Measurements from ENCODE around the gene GPX2.

GPX2 gene

DNA sequence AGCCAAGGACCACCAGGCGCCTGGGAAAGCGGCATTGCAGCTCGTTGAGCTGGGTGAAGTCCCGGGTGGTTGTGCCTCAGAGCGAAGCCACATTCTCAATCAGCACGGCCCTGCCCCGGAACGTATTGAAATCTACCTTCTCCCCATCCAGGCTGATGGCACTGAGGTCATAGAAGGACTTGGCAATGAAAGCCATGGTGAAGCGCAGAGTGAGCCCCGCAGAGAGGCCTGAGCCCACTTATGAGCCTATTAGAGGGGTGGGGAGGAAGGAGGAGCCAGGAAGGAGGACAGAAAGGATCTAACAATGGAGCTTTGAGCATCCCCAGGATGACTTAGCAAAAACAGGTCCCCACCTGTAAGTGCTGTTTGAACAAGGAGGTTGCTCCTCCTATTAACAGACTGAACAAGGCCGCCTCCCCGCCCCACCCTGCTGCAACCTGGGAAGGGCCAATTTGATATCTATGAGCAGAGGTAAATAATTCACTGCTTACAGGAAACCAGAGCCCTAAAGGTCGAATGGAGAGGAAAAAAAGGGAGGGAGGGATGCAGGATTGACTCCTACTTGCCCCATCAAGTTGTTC, at the start of gene GPX2:
TSS of gene GPX2 (minus strand) at position 215 of the 581 bp plus-strand sequence. CDS start at position 196, 19 bp downstream.
- DNase-seq = peak; percentile 67

GRCh38 chr14:64990939-64991338, 48.4 kb upstream of the GPX2 start:
- DNase-seq = no peak

- no peak for DNase-seq
Measured at GRCh38 chr14:64990296-64990695, 47.8 kb upstream of the GPX2 start.

- no peak for DNase-seq
Measured at GRCh38 chr14:64987438-64987767, 44.9 kb upstream of the GPX2 start.

GRCh38 chr14:64986648-64987437, 44.3 kb upstream of the GPX2 start, which contains the start of gene FNTB:
Gene FNTB (plus strand): TSS chr14:64986895. CDS start chr14:64986954, 59 bp downstream.
- peak; percentile 81 for DNase-seq

DNA sequence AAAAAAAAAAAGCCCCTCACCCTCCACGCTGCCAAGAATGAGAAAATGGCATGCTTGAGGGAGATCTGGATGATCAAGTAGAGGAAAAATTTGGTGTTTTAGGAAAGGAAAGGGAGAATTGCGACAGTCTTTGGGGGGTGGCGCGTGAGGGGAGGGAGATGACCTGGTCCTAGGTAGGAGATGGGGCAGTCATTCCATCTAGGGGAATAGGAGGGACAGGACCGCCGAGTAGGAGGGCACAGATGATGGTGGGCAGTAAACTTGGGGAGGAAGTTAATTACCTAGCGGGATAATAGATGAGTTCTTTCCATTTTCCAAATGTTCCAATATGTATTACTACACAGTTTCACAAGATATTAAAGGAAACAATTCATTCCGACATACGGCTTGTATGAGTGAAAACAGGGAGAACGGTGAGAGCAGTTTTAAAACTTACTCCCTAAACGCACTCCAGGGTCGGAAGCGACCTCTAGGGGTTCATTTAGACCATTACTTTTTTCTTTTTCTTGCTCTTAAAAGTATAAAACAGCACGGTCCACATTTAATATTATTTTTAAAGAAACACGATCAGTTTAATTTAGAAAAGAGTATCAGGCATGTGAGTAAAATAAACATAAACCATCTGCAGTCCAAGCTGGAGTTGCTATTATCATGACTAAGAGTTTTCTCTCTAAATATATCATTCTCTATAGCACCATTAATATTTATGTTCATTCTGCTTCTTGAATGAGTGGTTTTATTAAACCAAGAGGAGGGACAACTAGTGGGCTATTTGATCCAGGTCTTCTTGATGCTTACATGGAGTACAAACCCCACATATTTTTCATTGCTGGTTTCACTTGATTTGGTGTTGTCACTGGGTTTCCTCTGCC, 41.1 kb upstream of the GPX2 start:
- DNase-seq = no peak

DNA sequence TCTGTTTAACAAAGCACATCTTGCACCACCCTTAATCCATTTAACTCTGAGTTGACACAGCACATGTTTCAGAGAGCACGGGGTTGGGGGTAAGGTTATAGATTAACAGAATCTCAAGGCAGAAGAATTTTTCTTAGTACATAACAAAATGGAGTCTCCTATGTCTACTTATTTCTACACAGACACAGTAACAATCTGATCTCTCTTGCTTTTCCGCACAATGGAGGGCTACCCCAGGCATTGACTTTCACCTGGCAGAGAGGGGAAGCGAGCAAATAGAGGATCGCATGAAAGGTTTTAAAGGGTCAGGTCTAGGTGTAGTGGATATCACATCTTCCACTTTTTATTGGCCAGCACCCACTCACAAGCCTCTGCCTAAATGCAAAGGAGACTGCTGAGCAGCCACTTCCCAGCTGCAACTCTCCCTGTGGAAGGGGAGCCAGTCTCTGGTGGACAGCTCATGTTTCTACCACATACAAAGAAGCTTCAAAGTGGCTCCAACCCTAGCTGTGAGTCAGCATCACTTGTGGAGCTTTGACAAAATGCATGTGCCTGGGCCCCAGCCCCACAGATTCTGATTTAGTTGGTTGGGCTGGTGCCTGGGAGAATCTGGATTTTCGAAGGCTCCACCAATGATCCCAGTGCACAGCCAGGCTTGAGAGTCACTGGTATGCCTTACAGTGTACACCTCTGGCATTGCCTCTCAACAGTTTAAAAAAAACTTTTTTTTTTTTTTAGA, 37.0 kb upstream of the GPX2 start:
- no peak for DNase-seq

- DNase-seq = no peak
Measured at GRCh38 chr14:64974563-64974962, 32.0 kb upstream of the GPX2 start.

DNA sequence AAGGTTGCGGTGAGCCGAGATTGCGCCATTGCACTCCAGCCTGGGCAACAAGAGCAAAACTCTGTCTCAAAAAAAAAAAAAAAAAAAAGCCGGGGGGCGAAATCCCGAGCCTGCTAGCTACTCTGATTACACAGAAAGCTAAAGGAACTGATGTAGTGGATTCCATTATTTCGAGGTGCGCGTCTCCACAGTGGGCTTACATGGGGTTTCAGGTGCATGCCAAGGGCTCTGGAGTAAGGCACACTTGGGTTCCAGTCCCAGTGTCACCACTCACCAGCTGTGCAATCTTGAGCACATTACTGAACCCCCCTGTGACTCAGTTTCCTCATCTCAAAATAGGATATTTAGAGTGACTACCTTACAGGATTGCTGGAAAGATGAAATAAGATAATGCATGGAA, 31.3 kb upstream of the GPX2 start:
- DNase-seq = no peak

- no peak for DNase-seq
Measured at GRCh38 chr14:64973026-64973442, 30.5 kb upstream of the GPX2 start.

DNA sequence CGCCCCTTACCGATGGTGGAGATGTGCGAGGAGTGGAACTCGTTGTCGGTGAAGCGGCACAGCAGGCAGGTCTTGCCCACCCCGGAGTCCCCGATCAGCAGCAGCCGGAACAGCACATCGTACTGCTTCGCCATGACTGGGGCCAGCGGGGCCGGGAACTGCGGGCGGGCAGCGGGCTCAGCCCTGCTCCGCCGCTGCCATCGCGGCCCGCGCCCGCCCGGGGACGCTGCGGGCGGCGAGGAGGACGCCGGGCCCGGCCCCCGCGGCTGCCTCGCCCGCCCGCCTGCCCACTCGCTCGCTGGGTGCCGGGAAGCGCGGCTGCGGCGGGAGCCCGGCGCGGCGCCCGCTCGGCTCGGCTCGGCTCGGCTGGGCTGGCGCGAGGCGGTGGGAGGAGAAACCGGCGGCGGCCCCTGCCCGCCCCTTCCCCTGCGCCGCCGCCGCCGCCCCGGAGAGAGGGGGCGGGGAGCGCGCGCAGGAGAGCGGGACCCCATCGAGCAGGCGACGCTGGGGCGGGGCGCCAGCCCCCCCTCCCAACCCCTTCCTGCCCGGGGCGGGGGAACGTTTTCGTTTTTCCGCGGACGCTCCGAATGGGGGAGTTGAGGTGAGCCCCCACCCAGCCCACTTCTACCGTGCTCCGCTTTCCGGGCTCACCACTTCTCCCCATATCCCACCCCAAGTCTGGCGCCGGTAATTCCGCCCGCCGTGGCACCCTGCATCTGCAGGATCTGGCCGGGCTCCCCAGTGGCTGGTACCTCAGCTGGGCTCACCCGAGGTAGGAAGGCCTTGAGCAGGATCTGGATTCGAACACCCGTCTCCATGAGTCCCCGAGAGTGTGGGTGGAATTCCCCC, 29.6 kb upstream of the GPX2 start, which contains the start of gene RAB15:
TSS of gene RAB15 (minus strand) at position 394 of the 849 bp plus-strand sequence. CDS start at position 134, 260 bp downstream.
- no peak for DNase-seq

- DNase-seq = no peak
Measured at GRCh38 chr14:64971491-64971942, 29.0 kb upstream of the GPX2 start.

DNA sequence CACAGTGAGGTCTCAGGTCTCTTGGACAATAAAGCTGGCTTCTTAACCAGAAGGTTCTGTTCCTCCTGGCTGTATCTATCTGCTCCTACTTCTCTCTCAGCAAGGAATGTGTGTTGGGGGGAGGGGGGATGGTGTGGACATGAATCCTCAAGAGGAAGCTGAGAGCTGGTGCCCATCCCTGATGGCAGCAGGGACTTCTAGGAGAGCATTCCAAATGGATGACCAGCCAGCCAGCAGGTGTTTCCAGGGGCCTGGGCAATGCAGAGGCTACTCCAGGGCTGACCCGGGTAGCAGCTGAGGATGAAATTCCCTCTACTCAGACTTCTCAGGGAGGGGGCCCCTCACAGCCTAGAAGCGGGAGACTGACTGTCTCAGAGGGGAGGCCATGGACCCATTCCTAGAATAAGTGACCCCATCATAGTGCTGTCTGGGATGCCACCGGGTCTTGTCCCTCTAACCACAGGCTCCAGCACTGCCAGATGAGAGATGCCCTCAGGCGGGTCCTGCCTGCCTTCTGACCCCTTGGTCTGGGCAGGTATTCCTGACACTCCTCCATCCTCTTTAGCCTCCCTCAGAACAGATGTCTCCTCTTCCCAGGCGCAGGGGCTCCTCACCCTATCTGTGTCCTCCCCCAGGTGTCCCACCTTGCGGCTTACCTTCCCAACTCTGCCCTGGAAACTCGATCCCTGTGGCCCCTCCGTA, 28.4 kb upstream of the GPX2 start:
- no peak for DNase-seq

DNA sequence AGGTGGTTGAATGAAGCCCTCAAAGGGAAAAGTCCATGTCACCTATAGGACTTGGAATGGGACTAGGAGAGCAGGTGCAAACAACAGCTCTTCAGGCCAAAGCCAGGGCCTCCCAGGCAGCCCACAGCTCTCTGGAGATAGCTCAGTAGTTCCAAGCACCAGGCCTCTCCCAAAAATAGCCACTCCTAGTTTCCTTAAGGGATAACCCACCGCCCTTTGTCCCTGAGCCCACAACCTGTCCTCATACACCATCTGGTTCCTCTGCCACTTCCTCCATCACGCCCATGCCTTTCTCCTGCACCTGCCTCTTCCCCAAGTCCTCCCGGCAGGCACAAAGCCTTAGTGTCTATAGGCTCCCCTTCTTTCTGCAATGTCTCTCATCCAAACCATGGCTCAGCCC, 27.5 kb upstream of the GPX2 start:
- DNase-seq = no peak

DNA sequence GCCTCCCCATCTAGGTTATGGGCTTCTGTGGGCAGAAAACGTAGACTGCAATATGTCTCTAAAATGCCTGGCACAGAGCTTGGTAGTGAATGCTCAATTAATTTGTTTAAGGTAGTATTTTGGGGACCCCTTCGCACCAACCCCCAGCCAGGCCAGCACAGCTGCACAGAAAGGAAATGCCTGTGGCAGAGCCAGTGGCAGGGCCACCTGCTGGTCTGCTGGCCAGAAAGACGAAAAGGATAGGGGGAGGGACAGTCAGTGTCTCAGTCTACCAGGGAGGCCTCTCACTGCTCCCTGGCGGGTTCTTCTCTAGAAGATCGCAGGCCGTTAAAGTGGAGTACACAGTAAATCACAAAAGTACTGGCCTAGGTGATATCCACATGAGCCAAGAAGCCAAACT, 26.1 kb upstream of the GPX2 start:
- DNase-seq = no peak

GRCh38 chr14:64968167-64968566, 25.6 kb upstream of the GPX2 start:
- no peak for DNase-seq

- no peak for DNase-seq
Measured at GRCh38 chr14:64966976-64967375, 24.4 kb upstream of the GPX2 start.

DNA sequence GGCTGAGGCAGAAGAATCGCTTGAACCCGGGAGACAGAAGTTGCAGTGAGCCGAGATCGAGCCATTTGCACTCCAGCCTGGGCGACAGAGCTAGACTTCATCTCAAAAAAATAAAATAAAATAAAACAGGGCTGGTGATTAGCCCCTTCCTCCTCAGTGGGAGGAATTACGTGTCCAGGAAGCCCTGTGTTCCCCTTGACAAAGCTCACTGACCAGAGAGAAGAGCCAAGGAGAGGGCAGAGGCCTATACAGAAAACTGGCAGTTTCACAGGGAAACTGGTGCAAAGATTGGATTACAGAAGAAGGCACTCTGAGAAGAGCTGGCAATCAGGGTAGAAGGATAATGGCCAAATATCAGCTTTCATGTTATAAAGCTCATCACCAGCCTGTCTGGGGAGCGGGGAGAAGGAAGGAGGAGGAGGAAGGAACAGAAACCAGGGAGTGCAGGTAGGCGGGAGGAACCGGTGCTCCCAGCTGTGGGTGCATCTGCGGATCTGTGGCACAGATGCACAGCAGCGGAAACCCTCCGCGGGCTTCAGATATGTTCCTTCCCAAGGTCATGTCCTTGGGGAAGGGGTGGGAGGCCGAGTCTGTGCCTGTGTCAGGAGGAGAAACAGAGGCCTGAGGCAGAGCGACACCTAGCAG, 22.9 kb upstream of the GPX2 start:
- DNase-seq = no peak

GRCh38 chr14:64963611-64964010, 21.1 kb upstream of the GPX2 start:
- DNase-seq = no peak

- peak; percentile 55 for DNase-seq
Measured at GRCh38 chr14:64960762-64961276, 18.3 kb upstream of the GPX2 start.
